ENCODE results near the gene CROCC2.

The CROCC2 gene

GRCh38 chr2:240951045-240951594, 45.0 kb downstream of the CROCC2 start:
- Histone ChIP-seq H3K4me3 (replicated peaks; ENCODE audit: insufficient read depth, low read length) (no peak overlapping the region), H3K27me3 (ENCODE audit: insufficient read depth, poor library complexity, severe bottlenecking) (no peaks in the 10 kb centered on the region), H3K27ac (replicated peaks) (no peak overlapping the region)
- TF ChIP-seq CTCF (IDR thresholded peaks at IDR 0.05; ENCODE audit: insufficient read depth, low read length), result no peak
- TF ChIP-seq POLR2AphosphoS5 (IDR thresholded peaks at IDR 0.05; ENCODE audit: low read depth), result no peak
- TF ChIP-seq REST (IDR thresholded peaks at IDR 0.05; ENCODE audit: insufficient replicate concordance, low read depth), result no peak
- no peak for TF ChIP-seq SPI1 (IDR thresholded peaks at IDR 0.05; ENCODE audit: borderline replicate concordance, low read depth)
- TF ChIP-seq GABPA (IDR thresholded peaks at IDR 0.05; ENCODE audit: low read depth), result no peak
- DNase-seq (ENCODE audit: low read depth in 1 of 2, low spot score in 1 of 2), result no peak

- Histone ChIP-seq H3K4me3 (replicated peaks; ENCODE audit: insufficient read depth, low read length) (no peak overlapping the region), H3K27ac (replicated peaks) (no peak overlapping the region), H3K27me3 (ENCODE audit: insufficient read depth, poor library complexity, severe bottlenecking) (no peaks in the 10 kb centered on the region)
- DNase-seq (ENCODE audit: low read depth in 1 of 2, low spot score in 1 of 2), result no peak
- TF ChIP-seq POLR2AphosphoS5 (IDR thresholded peaks at IDR 0.05; ENCODE audit: low read depth) (no peak), CTCF (IDR thresholded peaks at IDR 0.05; ENCODE audit: insufficient read depth, low read length) (no peak), REST (IDR thresholded peaks at IDR 0.05; ENCODE audit: insufficient replicate concordance, low read depth) (no peak), SPI1 (IDR thresholded peaks at IDR 0.05; ENCODE audit: borderline replicate concordance, low read depth) (no peak), GABPA (IDR thresholded peaks at IDR 0.05; ENCODE audit: low read depth) (no peak)
Observed at GRCh38 chr2:240952496-240953246, 46.5 kb downstream of the CROCC2 start.

- no peak for TF ChIP-seq CTCF (IDR thresholded peaks at IDR 0.05; ENCODE audit: insufficient read depth, low read length)
- TF ChIP-seq POLR2AphosphoS5 (IDR thresholded peaks at IDR 0.05; ENCODE audit: low read depth), result no peak
- TF ChIP-seq REST (IDR thresholded peaks at IDR 0.05; ENCODE audit: insufficient replicate concordance, low read depth), result no peak
- TF ChIP-seq GABPA (IDR thresholded peaks at IDR 0.05; ENCODE audit: low read depth), result no peak
- no peak for TF ChIP-seq SPI1 (IDR thresholded peaks at IDR 0.05; ENCODE audit: borderline replicate concordance, low read depth)
- no peak overlapping the region for H3K4me3 ChIP-seq (replicated peaks; ENCODE audit: insufficient read depth, low read length)
- no peak for DNase-seq (ENCODE audit: low read depth in 1 of 2, low spot score in 1 of 2)
- H3K27me3 ChIP-seq (ENCODE audit: insufficient read depth, poor library complexity, severe bottlenecking), result no peaks in the 10 kb centered on the region
- no peak overlapping the region for H3K27ac ChIP-seq (replicated peaks)
Observed at GRCh38 chr2:240953426-240954410, 47.6 kb downstream of the CROCC2 start.

Data from HL-60 (cell line).